Ishikawa (cell line): ENCODE measurements around the gene DLX5.

ENCODE experiments used
- EP300 ChIP-seq: IDR thresholded peaks from 2 replicates; pipeline ENCODE4 v1.6.1; 2012; ENCODE audit warnings: borderline replicate concordance
- MAX ChIP-seq: IDR thresholded peaks from 2 replicates; pipeline ENCODE4 v1.6.1; 2012
- NFIC ChIP-seq: IDR thresholded peaks from 2 replicates; pipeline ENCODE4 v1.6.1; 2012
- RAD21 ChIP-seq: IDR thresholded peaks from 2 replicates; pipeline ENCODE4 v1.6.1; 2012; ENCODE audit warnings: low read depth
- REST ChIP-seq: IDR thresholded peaks from 2 replicates; pipeline ENCODE4 v1.6.1; 2012; ENCODE audit warnings: low read depth, mild to moderate bottlenecking
- YY1 ChIP-seq: IDR thresholded peaks from 2 replicates; pipeline ENCODE4 v1.6.1; 2012; ENCODE audit warnings: low read depth

GRCh38 chr7:96989859-96990317 is 34.7 kb downstream of the DLX5 start:
- TF ChIP-seq NFIC (no peak), RAD21 (no peak), REST (no peak), EP300 (no peak), MAX (no peak), YY1 (no peak)
